Smooth muscle cell (in vitro differentiated cells): Measurements from ENCODE around the gene CSRP1. TPM values are rescaled to one million over a fixed set of nuclear protein-coding genes. Genes with fewer than 3 reads are reported as not detected.
A peak's percentile ranks its signal among the peaks of the same experiment; 100 is the strongest.

ENCODE experiments used
- DNase-seq: peaks from one replicate; lab custom pipeline; 2025; ENCODE audit not compliant: unreplicated experiment; lab: John Stamatoyannopoulos, UW
- H2AFZ ChIP-seq: fragments of 200-600 bp; sonication (generic); 2 replicates; pipeline ENCODE4 v1.6.0; 2016; ENCODE audit warnings: antibody characterized with exemption, low read depth, mild to moderate bottlenecking
- H3F3A ChIP-seq: fragments of 200-600 bp; sonication (generic); 2 replicates; pipeline ENCODE4 v1.6.0; 2017; ENCODE audit warnings: antibody characterized with exemption, low read depth
- H3K27ac ChIP-seq: fragments of 200-600 bp; sonication (generic); 2 replicates; pipeline ENCODE4 v1.5.1; 2016; ENCODE audit warnings: low read depth, mild to moderate bottlenecking
- H3K27me3 ChIP-seq: fragments of 200-600 bp; sonication (generic); 2 replicates; pipeline ENCODE4 v1.6.1; 2016; ENCODE audit warnings: low read depth, mild to moderate bottlenecking
- H3K36me3 ChIP-seq: fragments of 200-600 bp; sonication (generic); 2 replicates; pipeline ENCODE4 v1.5.1; 2016; ENCODE audit warnings: low read depth
- H3K4me1 ChIP-seq: fragments of 200-600 bp; sonication (generic); 2 replicates; pipeline ENCODE4 v1.5.1; 2016; ENCODE audit warnings: low read depth
- H3K4me2 ChIP-seq: fragments of 200-600 bp; sonication (generic); 2 replicates; pipeline ENCODE4 v1.6.0; 2016; ENCODE audit warnings: mild to moderate bottlenecking
- H3K4me3 ChIP-seq: fragments of 200-600 bp; sonication (generic); 2 replicates; pipeline ENCODE4 v1.5.1; 2016; ENCODE audit warnings: mild to moderate bottlenecking
- H3K79me2 ChIP-seq: fragments of 200-600 bp; sonication (generic); 2 replicates; pipeline ENCODE4 v1.6.0; 2016; ENCODE audit warnings: low read depth, mild to moderate bottlenecking
- H3K9ac ChIP-seq: fragments of 200-600 bp; sonication (generic); 2 replicates; pipeline ENCODE4 v1.6.0; 2016; ENCODE audit warnings: low read depth
- H3K9me3 ChIP-seq: fragments of 200-600 bp; sonication (generic); replicated peaks from 2 replicates; pipeline ENCODE4 v1.5.1; 2016; ENCODE audit warnings: low read depth
- H4K20me1 ChIP-seq: fragments of 200-600 bp; sonication (generic); 2 replicates; pipeline ENCODE4 v1.6.0; 2016; ENCODE audit warnings: low read depth
- WGBS: methylation state at CpG from one replicate; pipeline ENCODE4 v1.1.7; 2016; ENCODE audit warnings: low lambda C conversion rate; 5-methylcytosine and 5-hydroxymethylcytosine counted together
- polyA plus RNA-seq: library from polyadenylated mRNA; unstranded; fragments of >200 nt; fragmentation: Nextera tagmentation; extraction: Ambion mirVana; gene quantifications from 2 replicates; pipeline ENCODE4 v1.2.1, GENCODE V29; 2016
- total RNA-seq: library from RNA; depleted of rRNA; stranded (reverse); fragments of >200 nt; gene quantifications from 2 replicates; pipeline ENCODE4 v1.2.3, GENCODE V29; 2014
- TF ChIP-seq, protein P1 (sequence below): fragments of 200-600 bp; sonication (generic); IDR thresholded peaks from 2 replicates; pipeline ENCODE4 v1.5.1; 2017; ENCODE audit warnings: borderline replicate concordance, mild to moderate bottlenecking, antibody characterized with exemption; ENCODE audit not compliant: insufficient read depth, poor library complexity, severe bottlenecking

Gene CSRP1
- total and polyA plus RNA-seq, 2 experiments from 2014 or later, result 202 to 345 TPM

DNA sequence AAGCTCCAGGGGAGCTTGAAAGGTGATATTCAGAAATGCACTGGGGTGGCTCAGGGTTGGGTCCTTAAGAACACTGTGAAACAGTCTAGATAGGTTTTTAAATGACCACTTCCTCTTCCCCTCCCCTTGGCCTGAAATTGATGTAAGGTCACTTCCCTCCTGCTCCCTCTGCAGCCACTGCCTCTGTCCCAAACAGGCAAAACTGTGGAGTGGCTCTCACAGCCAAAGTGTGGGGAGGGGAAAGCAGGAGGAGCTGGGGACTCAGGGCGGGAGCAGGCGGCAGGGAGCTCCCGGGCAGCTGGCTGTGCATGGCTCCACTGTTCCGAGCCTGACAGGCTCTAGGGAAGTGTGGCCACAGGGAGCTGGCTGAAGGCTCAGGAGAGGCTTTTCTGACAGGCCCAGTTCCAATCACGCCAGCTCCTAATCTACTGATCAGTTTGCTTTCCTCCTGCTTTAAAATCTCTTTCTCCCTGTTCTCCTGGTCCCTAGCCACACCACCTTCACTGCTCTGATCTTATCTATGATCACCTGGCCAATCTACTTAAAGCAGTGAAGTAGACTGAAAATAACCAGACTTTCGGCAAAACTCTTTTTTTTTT, 5.1 kb upstream of the CSRP1 start:
- TF ChIP-seq, protein P1, sequence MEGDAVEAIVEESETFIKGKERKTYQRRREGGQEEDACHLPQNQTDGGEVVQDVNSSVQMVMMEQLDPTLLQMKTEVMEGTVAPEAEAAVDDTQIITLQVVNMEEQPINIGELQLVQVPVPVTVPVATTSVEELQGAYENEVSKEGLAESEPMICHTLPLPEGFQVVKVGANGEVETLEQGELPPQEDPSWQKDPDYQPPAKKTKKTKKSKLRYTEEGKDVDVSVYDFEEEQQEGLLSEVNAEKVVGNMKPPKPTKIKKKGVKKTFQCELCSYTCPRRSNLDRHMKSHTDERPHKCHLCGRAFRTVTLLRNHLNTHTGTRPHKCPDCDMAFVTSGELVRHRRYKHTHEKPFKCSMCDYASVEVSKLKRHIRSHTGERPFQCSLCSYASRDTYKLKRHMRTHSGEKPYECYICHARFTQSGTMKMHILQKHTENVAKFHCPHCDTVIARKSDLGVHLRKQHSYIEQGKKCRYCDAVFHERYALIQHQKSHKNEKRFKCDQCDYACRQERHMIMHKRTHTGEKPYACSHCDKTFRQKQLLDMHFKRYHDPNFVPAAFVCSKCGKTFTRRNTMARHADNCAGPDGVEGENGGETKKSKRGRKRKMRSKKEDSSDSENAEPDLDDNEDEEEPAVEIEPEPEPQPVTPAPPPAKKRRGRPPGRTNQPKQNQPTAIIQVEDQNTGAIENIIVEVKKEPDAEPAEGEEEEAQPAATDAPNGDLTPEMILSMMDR, result no peak
- Histone ChIP-seq H3K9me3 (no peaks in the 10 kb centered on the region), H3K9ac (peak overlapping the region; percentile 24), H3K4me1 (peaks cover 12% of the 10 kb centered on the region), H3K79me2 (no peaks in the 10 kb centered on the region), H3K27me3 (no peaks in the 10 kb centered on the region), H3K27ac (peak overlapping the region; percentile 91), H3K4me3 (no peak overlapping the region), H3K4me2 (peak overlapping the region; percentile 59), H3F3A (peaks cover 18% of the 10 kb centered on the region), H3K36me3 (no peaks in the 10 kb centered on the region), H2AFZ (peak overlapping the region; percentile 41), H4K20me1 (no peaks in the 10 kb centered on the region)
- DNase-seq, result no peak
- WGBS, result 6% methylated on average over 6 of the region's 6 CpGs

- peak overlapping the region; percentile 41 for H2AFZ ChIP-seq
- peak overlapping the region; percentile 59 for H3K4me2 ChIP-seq
- no peaks in the 10 kb centered on the region for H3K27me3 ChIP-seq
- H3K4me3 ChIP-seq, result no peak overlapping the region
- DNase-seq, result no peak
- H3K27ac ChIP-seq, result peak overlapping the region; percentile 91
- H3K79me2 ChIP-seq, result peaks cover 4% of the 10 kb centered on the region
- H3F3A ChIP-seq, result peaks cover 18% of the 10 kb centered on the region
- H3K4me1 ChIP-seq, result peaks cover 12% of the 10 kb centered on the region
- 64% methylated on average over 6 of the region's 6 CpGs for WGBS
- TF ChIP-seq, protein P1, result no peak
- H3K36me3 ChIP-seq, result no peaks in the 10 kb centered on the region
- no peaks in the 10 kb centered on the region for H4K20me1 ChIP-seq
- no peaks in the 10 kb centered on the region for H3K9me3 ChIP-seq
- H3K9ac ChIP-seq, result peak overlapping the region; percentile 24
These were observed 4.5 kb upstream of the CSRP1 start for GRCh38 chr1:201511396-201511940.

DNA sequence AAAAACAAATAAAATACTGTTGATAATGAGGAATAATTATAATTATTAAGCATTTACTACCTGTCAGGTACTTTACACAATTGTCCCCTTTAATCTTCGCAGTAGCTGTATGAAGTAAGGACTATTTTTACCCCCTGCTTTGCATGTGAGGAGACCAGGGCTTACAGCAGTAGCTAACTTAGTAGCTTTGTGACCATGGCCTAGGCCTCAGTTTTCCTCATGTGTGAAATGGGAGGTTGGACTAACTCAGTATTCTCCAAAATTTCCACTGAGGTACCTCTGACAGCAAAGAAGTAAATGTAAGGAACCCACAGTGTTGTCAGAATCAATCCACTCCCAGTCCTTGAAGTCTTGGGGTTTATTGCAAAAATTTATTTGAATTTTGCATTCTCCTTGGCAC, 3.8 kb upstream of the CSRP1 start:
- no peak for DNase-seq
- Histone ChIP-seq H3K4me1 (peaks cover 18% of the 10 kb centered on the region), H4K20me1 (no peaks in the 10 kb centered on the region), H3K4me2 (no peak overlapping the region), H3K36me3 (no peaks in the 10 kb centered on the region), H3F3A (peaks cover 18% of the 10 kb centered on the region), H3K79me2 (peaks cover 12% of the 10 kb centered on the region), H3K4me3 (no peak overlapping the region), H3K9me3 (no peaks in the 10 kb centered on the region), H3K27ac (no peak overlapping the region), H3K27me3 (no peaks in the 10 kb centered on the region), H2AFZ (no peak overlapping the region), H3K9ac (no peak overlapping the region)
- TF ChIP-seq, protein P1, result no peak
- WGBS, result 100% methylated on average over 1 of the region's 1 CpG
